Caco-2 (cell line): ENCODE data around the gene WDR11. TPM values are rescaled to one million over a fixed set of nuclear protein-coding genes. Genes with fewer than 3 reads are reported as not detected.

Experiments
- BruUV-seq: library from RNA; stranded (reverse); fragments of 400-500 nt; replicated peaks from 2 replicates; lab custom pipeline; 2021; lab: Mats Ljungman, UMichigan
- CTCF ChIA-PET: fragments of 300-600 bp; sonication (Branson Sonifier 250); formaldehyde crosslinking; loops from one replicate; lab custom pipeline; 2022; ENCODE audit warnings: antibody characterized with exemption; lab: Charles Lee
- POLR2A ChIA-PET: fragments of 300-600 bp; sonication (Branson Sonifier 250); formaldehyde crosslinking; loops from one replicate; lab custom pipeline; 2022; ENCODE audit warnings: antibody characterized with exemption; lab: Charles Lee
- DNase-seq, 2 experiments: peaks; one replicate each; pipeline versions ENCODE4 v3.0.0 to v3.0.0-alpha.2; 2020 to 2022
- H3K27me3 ChIP-seq: replicated peaks from 2 replicates; pipeline ENCODE4 v1.6.0; 2011; ENCODE audit warnings: low read length; ENCODE audit not compliant: control insufficient read depth, insufficient read depth
- H3K36me3 ChIP-seq: 2 replicates; pipeline ENCODE4 v1.5.1; 2011; ENCODE audit warnings: low read length; ENCODE audit not compliant: control insufficient read depth, insufficient read depth
- H3K4me1 ChIP-seq: fragments of 250-450 bp; sonication (Bioruptor Pico); 2 replicates; pipeline ENCODE4 v1.5.1; 2020; ENCODE audit warnings: mild to moderate bottlenecking
- H3K4me3 ChIP-seq: 2 replicates; pipeline ENCODE4 v1.5.1; 2011; ENCODE audit warnings: low read depth, mild to moderate bottlenecking, control low read depth, low read length
- H3K9me3 ChIP-seq: fragments of 250-450 bp; sonication (Bioruptor Pico); 2 replicates; pipeline ENCODE4 v1.5.1; 2020; ENCODE audit warnings: mild to moderate bottlenecking, moderate library complexity
- H3K27ac Mint-ChIP-seq: one replicate; pipeline ENCODE4 v1.8.0; 2022; ENCODE audit warnings: mixed read lengths; ENCODE audit not compliant: unreplicated experiment
- H3K27me3 Mint-ChIP-seq: one replicate; pipeline ENCODE4 v1.8.0; 2022; ENCODE audit warnings: mixed read lengths; ENCODE audit not compliant: insufficient read depth, unreplicated experiment
- H3K36me3 Mint-ChIP-seq: one replicate; pipeline ENCODE4 v1.8.0; 2022; ENCODE audit warnings: mild to moderate bottlenecking, mixed read lengths; ENCODE audit not compliant: insufficient read depth, unreplicated experiment
- H3K4me1 Mint-ChIP-seq: one replicate; pipeline ENCODE4 v1.8.0; 2022; ENCODE audit warnings: low read depth, mixed read lengths; ENCODE audit not compliant: unreplicated experiment
- H3K4me3 Mint-ChIP-seq: one replicate; pipeline ENCODE4 v1.8.0; 2022; ENCODE audit warnings: mild to moderate bottlenecking, moderate library complexity, mixed read lengths; ENCODE audit not compliant: unreplicated experiment
- H3K9me3 Mint-ChIP-seq: one replicate; pipeline ENCODE4 v1.8.0; 2022; ENCODE audit warnings: mixed read lengths; ENCODE audit not compliant: unreplicated experiment
- CTCF ChIP-seq, 2 experiments: fragments of 200-600 bp in 1 of 2; IDR thresholded peaks; 1 replicate in 1 of 2; 2 replicates in 1 of 2; pipeline versions ENCODE4 v1.5.1 to v1.8.0; 2011 to 2022; ENCODE audit warnings: antibody characterized with exemption in 1 of 2, control low read depth in 1 of 2, inconsistent platforms in 1 of 2, low read depth in 1 of 2, low read length in 1 of 2, mild to moderate bottlenecking in 1 of 2, moderate library complexity in 1 of 2; ENCODE audit not compliant: insufficient read depth in 1 of 2, severe bottlenecking in 1 of 2, unreplicated experiment in 1 of 2
- intact Hi-C: fragments of 100-400 bp; cut with micrococcal nuclease; formaldehyde crosslinking; loops from one replicate; pipeline ENCODE4 v1.10.0; 2022; ENCODE audit not compliant: unreplicated experiment
- total RNA-seq: library from RNA; stranded (reverse); gene quantifications from 2 replicates; pipeline ENCODE4 v1.2.3, GENCODE V29; 2022

WDR11 gene
- total RNA-seq, 1 experiment from 2014 or later = 59.2 TPM

- intact Hi-C loops = no loop called here
- H3K27ac Mint-ChIP-seq = no peak overlapping the region
- peaks cover 10% of the 10 kb centered on the region for H3K9me3 Mint-ChIP-seq
- Histone ChIP-seq H3K9me3 (no peaks in the 10 kb centered on the region), H3K27me3 (no peaks in the 10 kb centered on the region; the same call in 1 of the 2 replicates), H3K36me3 (no peaks in the 10 kb centered on the region), H3K4me3 (no peak overlapping the region), H3K4me1 (no peaks in the 10 kb centered on the region)
- H3K27me3 Mint-ChIP-seq = peaks cover 25% of the 10 kb centered on the region
- no peaks in the 10 kb centered on the region for H3K4me1 Mint-ChIP-seq
- DNase-seq = no peak
- ChIA-PET CTCF (no interaction called here), POLR2A (no interaction called here)
- no peak overlapping the region for H3K4me3 Mint-ChIP-seq
- no peak for TF ChIP-seq CTCF (IDR thresholded peaks at IDR 0.05; ENCODE audit: insufficient read depth in 1 of 2, low read depth in 1 of 2, low read length in 1 of 2, severe bottlenecking in 1 of 2, unreplicated experiment in 1 of 2)
- H3K36me3 Mint-ChIP-seq = no peaks in the 10 kb centered on the region
- BruUV-seq = no TSS peak
These were observed 23.8 kb upstream of the WDR11 start for GRCh38 chr10:120827251-120827875.

GRCh38 chr10:120828763-120829319 is 22.3 kb upstream of the WDR11 start:
- Mint-ChIP-seq H3K4me3 (no peak overlapping the region), H3K27me3 (peaks cover 27% of the 10 kb centered on the region), H3K9me3 (peaks cover 7% of the 10 kb centered on the region), H3K4me1 (no peaks in the 10 kb centered on the region), H3K36me3 (peaks cover 6% of the 10 kb centered on the region), H3K27ac (no peak overlapping the region)
- ChIA-PET CTCF (no interaction called here), POLR2A (no interaction called here)
- Histone ChIP-seq H3K27me3 (no peaks in the 10 kb centered on the region; the same call in 1 of the 2 replicates), H3K4me3 (no peak overlapping the region), H3K4me1 (no peaks in the 10 kb centered on the region), H3K36me3 (no peaks in the 10 kb centered on the region), H3K9me3 (no peaks in the 10 kb centered on the region)
- intact Hi-C loops = no loop called here
- no TSS peak for BruUV-seq
- TF ChIP-seq CTCF (IDR thresholded peaks at IDR 0.05; ENCODE audit: insufficient read depth in 1 of 2, low read depth in 1 of 2, low read length in 1 of 2, severe bottlenecking in 1 of 2, unreplicated experiment in 1 of 2) = no peak
- DNase-seq = no peak

GRCh38 chr10:120832106-120832505 is 19.1 kb upstream of the WDR11 start:
- no peak overlapping the region for H3K27ac Mint-ChIP-seq
- H3K4me3 Mint-ChIP-seq = no peak overlapping the region
- no peaks in the 10 kb centered on the region for H3K4me1 Mint-ChIP-seq
- H3K27me3 Mint-ChIP-seq = peaks cover 26% of the 10 kb centered on the region
- peaks cover 6% of the 10 kb centered on the region for H3K36me3 Mint-ChIP-seq
- ChIA-PET POLR2A (no interaction called here), CTCF (no interaction called here)
- Histone ChIP-seq H3K9me3 (no peaks in the 10 kb centered on the region), H3K4me1 (no peaks in the 10 kb centered on the region), H3K27me3 (no peaks in the 10 kb centered on the region; the same call in 1 of the 2 replicates), H3K4me3 (no peak overlapping the region), H3K36me3 (no peaks in the 10 kb centered on the region)
- BruUV-seq = no TSS peak
- intact Hi-C loops = no loop called here
- no peak for TF ChIP-seq CTCF (IDR thresholded peaks at IDR 0.05; ENCODE audit: insufficient read depth in 1 of 2, low read depth in 1 of 2, low read length in 1 of 2, severe bottlenecking in 1 of 2, unreplicated experiment in 1 of 2)
- DNase-seq = no peak
- H3K9me3 Mint-ChIP-seq = no peaks in the 10 kb centered on the region
